Measurements from ENCODE around the gene SHE.

The SHE gene

DNA sequence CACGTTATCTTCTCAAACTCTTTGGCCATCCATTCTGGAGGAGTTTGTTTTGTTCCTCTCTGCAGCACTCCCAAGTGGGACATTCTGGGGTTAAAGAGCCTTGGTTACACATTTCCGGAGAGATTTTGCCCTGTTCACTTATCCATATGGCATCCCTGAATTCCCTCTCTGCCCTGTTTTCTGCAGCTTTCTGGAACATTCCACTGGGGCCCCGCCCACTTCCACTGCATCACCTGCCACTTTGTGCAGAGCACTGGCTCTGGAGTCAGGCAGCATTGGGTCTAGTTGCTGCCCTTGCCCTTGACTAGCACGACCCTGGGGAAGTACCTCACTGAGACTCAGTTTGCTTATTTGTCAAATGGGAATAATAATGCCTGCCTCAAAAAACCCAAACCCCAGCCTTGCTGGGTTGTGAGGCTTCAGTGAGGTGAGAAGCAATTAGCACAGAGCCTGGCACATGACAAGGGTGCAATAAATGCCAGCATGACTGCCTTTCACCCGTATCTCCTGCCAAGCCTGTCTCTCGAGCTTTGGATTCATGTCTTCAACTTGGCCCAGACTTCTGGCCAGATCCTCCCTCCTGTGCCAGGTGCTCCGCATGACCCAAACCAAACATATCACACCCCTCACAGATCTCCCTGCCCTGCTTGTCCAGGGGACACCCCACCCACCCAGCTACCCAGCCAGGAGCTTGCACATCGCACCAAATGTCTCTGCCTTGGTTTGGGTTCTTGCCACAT, 58.8 kb downstream of the SHE start:
- DNase-seq: no peak

DNA sequence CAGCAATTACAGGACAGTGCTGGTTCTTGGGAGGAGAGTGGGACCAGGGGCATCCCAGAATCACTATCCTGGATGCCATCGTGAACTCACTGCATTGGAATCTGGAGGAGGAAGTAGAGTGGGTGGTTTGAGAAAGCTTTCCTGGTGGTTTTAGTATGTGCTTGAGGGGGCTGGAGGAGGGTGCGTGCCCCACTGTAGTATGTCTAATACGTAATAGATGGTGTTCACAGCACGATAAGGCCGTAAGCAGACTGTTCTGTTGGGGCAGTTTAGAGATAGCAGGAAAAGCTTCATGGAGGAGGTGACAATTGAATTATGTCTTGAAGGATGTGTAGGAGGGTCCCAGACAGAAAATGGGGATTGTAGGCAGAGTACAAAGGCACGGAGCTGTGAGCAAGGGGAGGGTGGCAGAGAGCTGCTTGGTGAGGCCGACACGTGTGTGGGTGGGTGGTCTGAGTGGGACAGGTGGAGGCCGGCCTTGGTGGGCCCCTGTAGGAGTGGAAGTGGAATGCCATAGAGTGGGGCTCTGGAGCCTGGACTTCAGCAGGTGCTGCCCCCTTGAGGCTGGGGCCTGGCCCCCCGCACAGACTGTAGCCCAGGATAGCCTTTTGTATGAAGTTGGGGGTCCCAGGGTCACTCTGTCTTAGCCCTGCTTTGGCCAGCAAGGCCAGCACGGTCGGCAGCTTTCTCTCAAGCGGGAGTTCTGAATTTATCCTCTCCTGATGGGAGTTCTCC, 60.0 kb downstream of the SHE start:
- no peak for DNase-seq

DNA sequence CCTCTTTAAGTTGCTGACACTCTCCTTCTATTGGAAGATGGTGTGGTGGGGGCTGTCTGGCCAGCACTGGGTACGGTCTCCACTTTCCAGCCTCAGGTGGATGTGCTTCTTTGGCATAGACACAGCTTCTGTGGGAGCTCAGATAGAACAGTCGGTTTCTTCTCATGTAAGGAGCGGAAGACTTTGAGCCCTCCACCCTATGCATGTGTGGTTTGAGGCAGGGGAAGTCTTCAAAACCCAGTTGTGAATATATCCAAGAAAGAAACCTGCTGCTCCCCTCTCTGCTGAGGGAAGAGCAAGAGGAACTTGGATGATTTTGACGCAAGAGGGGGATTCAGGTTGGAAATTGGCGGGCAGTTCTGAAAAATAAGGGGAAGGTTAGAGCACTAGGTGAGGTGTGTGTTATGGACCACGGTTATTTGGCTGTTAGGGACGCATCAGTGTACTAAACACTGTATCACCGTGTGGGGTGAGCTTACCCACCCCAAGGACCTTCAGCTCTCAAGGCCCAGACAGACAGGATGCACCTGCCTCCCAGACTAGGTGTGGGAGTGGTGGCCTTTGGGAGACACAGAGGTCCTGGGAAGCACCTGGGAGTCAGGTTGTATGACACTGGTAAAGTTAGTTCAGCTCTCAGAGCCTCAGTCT, 60.8 kb downstream of the SHE start:
- no peak for DNase-seq

DNA sequence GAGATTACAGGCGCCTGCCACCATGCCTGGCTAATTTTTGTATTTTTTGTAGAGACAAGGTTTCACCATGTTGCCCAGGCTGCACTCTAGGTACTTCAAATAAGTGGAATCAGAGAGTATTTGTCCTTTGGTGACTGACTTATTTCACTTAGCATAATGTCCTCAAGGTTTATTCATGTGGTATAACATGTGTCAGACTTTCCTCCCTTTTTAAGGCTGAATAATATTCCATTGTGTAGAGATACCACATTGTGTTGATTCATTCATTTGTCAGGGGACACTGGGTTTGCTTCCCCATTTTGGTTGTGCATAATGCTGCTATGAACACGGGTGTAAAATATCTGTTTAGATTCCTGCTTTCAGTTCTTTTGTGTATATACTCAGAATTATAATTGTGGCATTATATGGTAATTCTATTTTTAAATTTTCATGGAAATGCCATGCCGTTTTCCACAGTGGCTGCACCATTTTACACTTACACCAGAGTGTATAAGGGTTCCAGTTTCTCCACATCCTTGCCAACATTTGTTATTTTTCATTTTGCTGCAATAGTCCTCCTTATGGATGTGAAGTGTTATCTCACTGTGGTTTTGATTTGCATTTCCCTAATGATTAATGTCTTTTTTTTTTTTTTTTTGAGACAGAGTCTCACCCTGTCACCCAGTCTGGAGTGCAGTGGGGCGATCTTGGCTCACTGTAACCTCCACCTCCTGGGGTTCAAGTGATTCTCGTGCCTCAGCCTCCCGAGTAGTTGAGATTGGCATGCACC, 62.0 kb downstream of the SHE start:
- no peak for DNase-seq

DNA sequence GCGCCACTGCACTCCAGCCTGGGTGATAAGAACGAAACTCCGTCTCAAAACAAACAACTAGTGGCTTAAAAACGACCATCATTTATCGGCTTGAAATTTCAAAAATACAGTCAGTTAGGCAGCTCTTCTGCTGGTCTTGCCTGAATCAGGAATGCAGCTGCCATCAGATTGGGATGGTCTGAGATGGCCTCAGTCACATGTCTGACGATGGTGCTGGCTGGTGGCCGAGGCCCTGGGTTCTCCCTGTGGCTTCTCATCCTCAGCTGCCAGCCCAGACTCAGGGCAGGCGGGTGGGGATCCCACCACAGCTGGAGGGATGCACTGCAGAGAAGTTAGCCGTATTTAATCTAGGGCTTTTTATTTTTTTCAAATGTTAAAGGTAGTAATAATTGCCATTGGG, 65.8 kb downstream of the SHE start:
- no peak for DNase-seq

DNA sequence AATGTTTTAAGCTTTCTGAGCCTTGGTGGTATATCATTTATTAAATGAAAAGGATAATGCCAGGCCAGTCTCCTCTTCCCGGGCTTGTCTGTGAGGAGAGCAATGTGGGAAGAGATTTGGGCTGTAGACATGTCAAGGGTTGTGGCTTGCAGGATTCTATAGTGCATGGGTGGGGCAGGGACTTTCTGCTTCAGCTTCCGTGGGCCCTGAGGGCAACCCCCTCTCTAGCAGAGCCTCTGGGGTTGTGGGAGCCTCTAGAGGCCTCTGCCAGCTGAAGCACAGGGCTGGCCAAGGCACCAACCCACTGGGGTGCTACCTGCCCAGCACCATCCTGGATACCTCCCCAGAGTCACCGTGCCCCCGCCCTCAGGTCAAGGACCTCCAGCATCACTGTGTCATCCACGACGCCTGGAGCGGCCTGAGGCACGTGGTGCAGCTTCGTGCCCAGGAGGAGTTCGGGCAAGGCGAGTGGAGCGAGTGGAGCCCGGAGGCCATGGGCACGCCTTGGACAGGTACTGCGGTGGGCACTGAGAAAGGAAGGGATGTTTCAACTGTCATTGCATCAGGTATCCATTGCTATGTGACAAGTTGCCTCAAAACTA, 66.5 kb downstream of the SHE start:
- no peak for DNase-seq

DNA sequence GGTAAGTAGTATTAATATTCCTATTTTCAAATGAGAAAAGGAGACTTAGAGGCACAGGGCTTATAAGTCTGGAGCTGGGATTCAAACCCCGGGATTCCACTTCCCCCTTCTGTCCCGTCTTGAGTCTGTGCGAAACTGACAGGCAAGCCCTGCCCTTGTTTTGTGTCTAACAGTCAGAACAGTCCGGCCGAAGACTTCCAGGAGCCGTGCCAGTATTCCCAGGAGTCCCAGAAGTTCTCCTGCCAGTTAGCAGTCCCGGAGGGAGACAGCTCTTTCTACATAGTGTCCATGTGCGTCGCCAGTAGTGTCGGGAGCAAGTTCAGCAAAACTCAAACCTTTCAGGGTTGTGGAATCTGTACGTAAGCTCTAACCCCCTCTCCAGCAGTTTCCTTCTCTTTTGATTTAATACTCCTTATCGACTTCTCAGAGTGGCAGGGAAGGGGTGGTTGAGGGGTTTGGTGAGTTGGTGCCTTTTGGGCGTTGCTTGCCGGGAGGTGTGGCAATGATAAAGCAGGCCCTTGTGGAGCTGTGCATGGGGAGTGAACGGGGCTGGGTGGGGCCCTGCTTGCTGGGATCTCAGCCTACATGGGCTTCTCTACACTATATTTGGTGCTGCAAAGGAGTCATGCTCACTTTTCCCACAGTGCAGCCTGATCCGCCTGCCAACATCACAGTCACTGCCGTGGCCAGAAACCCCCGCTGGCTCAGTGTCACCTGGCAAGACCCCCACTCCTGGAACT, 67.7 kb downstream of the SHE start:
- no peak for DNase-seq

DNA sequence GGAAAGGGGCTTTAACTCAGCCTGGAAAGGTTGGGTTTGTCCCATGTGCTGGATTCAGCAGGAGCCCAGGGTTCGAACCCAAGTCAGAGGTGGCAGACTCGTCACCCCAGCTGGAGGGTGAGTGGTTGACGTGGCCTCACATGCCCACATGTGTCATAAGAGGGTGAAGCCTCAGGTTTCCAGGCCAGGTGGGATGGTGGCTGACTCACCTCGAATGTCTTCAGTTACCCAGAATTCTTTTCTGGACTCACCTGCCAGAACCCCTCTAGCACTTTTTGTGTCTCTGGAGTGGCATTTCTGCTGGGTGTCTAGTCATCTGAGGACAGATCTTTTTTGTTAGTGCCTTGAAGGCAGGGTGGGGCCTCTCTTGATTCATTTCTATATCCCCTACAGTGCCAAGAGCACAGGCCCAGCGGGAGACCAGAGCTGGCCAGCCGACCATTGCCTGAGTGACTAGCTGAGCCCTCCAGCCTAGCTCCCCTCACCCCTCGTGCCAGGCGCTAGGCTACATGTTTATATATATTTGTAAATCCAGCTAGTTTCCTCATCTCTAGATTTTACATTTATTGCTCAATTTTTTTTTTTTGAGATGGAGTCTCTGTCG, 68.9 kb downstream of the SHE start:
- no peak for DNase-seq

DNA sequence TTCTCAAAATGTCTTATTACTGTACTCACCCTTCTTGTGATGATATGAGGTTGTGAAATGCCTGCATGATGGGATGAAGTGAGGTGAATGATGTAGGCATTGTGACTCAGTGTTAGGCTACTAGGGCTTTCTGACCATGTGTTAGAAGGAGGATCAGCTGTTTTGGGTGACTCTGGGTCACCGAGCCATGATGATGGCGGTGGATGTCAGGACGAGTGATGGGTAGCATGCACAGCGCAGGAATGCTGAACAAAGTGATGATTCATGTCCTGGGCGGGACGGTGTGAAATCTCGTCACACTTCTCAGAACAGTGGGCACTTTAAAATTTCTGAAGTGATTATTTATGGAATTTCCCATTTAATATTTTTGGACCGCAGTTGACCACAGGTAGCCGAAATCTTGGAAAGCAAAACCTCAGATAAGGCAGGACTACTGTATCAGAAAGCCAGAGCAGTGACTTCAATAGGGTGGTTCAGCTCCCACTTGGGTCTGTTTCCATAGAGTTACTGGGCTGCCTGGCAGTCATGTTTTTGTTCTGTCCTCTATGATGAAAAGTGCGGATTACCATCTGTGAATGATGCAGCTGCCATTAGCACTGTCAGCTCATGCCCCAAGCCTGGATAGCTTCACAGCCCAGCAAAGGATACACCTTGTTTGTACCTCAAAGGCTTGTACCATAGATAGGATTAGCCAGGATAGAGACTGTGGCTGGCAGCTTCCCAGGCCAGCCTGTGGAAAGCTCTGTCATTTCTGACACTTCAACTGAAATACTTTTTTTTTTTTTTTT, 70.4 kb downstream of the SHE start:
- no peak for DNase-seq

DNA sequence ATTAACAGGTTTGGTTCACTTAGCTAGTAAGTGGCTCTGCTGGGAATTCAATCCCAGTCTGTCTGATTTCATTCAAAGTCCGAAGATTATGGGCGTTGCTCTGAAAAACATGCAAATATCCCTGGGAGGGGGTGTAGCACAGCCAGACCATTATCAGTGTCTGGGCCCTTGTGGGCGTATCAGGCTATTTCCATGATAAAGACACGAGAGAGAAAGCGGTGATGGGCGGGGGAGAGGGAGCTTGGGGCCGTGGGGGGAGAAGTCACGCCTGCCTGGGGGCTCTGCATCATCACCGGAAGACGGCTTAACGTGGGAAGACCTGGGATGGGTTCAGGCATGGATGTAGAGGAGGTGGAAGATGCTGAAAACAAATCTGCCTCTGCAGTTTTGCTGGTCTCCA, 71.3 kb downstream of the SHE start:
- DNase-seq: no peak

DNA sequence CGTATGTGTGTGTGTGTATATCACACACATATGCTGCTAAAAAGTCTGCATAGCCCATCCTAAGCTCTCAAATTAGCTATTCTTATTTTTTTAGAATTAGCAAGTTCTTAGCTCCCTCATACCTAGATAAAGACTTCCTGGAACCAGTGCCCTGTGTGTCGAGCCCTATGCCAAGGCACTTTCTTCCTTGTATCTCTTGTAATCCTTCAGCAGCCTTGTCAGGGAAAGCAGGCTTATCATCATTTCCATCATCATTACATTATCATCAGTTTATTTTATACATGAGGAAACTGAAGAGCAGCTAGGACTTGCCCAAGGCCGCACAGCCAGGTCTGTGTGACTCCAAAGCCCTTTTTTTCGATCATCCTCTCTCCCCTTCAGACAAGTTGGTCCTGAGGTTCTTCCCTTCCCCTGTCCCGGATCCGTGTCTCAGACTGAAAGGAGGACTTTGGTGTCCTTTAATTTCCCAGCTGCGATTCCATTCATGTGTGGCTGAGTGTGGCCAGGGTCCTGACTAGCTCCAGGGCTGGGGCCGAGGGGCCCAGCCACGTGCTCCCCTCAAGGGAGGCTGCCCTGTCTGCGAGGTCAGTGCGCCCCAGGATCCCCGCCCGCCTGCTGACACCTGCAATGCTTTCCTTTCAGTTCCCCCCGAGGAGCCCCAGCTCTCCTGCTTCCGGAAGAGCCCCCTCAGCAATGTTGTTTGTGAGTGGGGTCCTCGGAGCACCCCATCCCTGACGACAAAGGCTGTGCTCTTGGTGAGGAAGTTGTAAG, 72.2 kb downstream of the SHE start:
- no peak for DNase-seq

All from left hindlimb (tissue), 1 donor.